ENCODE measurements around the gene TMC1. TPM values are rescaled to one million over a fixed set of nuclear protein-coding genes. Genes with fewer than 3 reads are reported as not detected.
"Not testable (repeated sequence)": the region's sequence is repeated elsewhere in the genome, so short reads cannot be mapped to it uniquely, and the experiment has no call there.

TMC1 gene
- total RNA-seq, 1 experiment from 2014 or later, result not detected

DNA sequence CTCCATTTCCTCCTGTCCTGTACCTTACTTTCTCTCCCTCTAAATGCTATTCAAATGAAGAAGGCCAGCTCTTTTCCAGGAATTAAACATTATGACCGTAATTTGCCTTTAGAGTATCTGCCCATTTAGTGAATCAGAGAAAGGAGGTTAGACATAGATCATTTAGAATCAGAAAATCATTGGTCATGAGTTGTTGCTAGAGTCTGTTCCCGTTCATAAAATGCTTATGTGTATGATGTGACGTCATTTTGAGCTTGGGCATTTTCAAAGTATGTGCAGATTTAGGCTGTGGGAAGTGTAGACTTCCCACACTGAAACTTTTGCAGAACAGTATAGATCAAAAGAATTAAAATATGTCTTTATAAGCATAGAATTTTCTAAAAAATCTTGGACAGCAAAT, 268.5 kb downstream of the TMC1 start:
- in situ Hi-C loops (cut with HindIII; ENCODE audit: low sequenced_read_pairs), result no loop called here
- no peak for DNase-seq (ENCODE audit: low spot score)

GRCh38 chr9:72790989-72791388, 269.6 kb downstream of the TMC1 start:
- no peak for DNase-seq (ENCODE audit: low spot score)
- in situ Hi-C loops (cut with HindIII; ENCODE audit: low sequenced_read_pairs), result no loop called here

GRCh38 chr9:72791436-72791835, 270.0 kb downstream of the TMC1 start:
- in situ Hi-C loops (cut with HindIII; ENCODE audit: low sequenced_read_pairs), result no loop called here
- no peak for DNase-seq (ENCODE audit: low spot score)

- no peak for DNase-seq (ENCODE audit: low spot score)
- in situ Hi-C loops (cut with HindIII; ENCODE audit: low sequenced_read_pairs), result no loop called here
Observed at GRCh38 chr9:72794946-72795345, 273.5 kb downstream of the TMC1 start.

GRCh38 chr9:72800328-72800994, 279.1 kb downstream of the TMC1 start:
- no peak for DNase-seq (ENCODE audit: low spot score)
- in situ Hi-C loops (cut with HindIII; ENCODE audit: low sequenced_read_pairs), result no loop called here

- in situ Hi-C loops (cut with HindIII; ENCODE audit: low sequenced_read_pairs), result no loop called here
Observed at GRCh38 chr9:72805238-72805637, 283.8 kb downstream of the TMC1 start.

GRCh38 chr9:72806313-72806809, 285.0 kb downstream of the TMC1 start:
- in situ Hi-C loops (cut with HindIII; ENCODE audit: low sequenced_read_pairs); DNase-seq (ENCODE audit: low spot score): not testable (repeated sequence)

More at GRCh38 chr9:72805238-72805637, 283.8 kb downstream of the TMC1 start:
- DNase-seq (ENCODE audit: low spot score), result no peak

DNA sequence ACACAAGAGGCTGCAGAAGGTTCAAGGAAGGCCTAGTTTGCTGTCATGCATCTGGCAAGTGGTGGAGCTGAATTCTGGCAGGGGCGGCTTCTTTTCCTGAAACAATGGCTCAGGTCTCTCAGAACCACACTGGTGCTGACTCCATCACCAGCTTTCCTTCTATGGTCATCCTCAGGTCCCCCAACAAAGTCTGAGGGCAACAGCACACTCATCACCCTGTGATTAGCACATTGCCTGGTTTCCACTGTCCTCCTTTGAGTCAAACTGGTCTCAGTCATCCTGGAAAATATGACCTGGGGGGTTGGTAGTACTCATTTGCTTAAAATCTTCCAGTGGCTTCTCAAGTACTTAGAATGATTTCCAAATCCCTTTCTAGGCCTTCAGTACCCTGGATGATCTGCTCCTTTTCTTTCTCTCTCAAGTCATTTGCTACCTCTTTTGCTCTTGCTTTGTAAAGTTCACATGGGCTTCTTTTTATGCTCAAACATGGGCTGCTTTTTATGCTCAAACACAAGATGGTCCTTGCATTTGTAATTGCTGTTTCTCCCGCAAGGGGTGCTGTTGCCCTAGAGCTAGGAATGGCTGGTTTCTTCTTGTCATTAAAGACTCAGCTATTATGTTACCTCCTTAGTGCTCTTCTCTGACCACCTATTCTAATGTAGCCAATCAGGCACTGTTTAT, 286.5 kb downstream of the TMC1 start:
- no peak for DNase-seq (ENCODE audit: low spot score)
- in situ Hi-C loops (cut with HindIII; ENCODE audit: low sequenced_read_pairs), result no loop called here

GRCh38 chr9:72808446-72808768, 287.0 kb downstream of the TMC1 start:
- in situ Hi-C loops (cut with HindIII; ENCODE audit: low sequenced_read_pairs), result no loop called here

DNA sequence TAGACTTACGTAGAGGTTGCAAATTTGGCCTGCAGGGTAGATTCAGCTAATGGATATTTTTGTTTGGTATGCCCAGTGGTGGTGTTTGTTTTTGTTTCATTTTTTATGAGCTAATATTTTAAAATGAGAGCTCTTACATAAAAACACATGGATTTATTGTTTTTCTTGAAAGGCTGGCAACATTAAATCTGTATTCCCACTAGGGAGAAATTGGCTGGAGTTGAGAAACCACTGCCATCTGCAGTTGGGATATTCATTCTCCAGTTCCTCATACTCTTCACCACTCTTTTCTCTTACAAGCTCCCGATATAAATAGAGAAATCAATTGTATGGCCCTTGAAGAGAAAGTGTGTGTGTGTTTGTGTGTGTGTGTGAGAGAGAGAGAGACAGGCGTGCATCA, 288.2 kb downstream of the TMC1 start:
- in situ Hi-C loops (cut with HindIII; ENCODE audit: low sequenced_read_pairs), result no loop called here
- no peak for DNase-seq (ENCODE audit: low spot score)

More at GRCh38 chr9:72808446-72808768, 287.0 kb downstream of the TMC1 start:
- DNase-seq (ENCODE audit: low spot score), result no peak

GRCh38 chr9:72812559-72813111, 291.2 kb downstream of the TMC1 start:
- in situ Hi-C loops (cut with HindIII; ENCODE audit: low sequenced_read_pairs), result no loop called here

GRCh38 chr9:72813544-72813943, 292.1 kb downstream of the TMC1 start:
- in situ Hi-C loops (cut with HindIII; ENCODE audit: low sequenced_read_pairs), result no loop called here
- DNase-seq (ENCODE audit: low spot score), result no peak

More at GRCh38 chr9:72812559-72813111, 291.2 kb downstream of the TMC1 start:
- DNase-seq (ENCODE audit: low spot score), result no peak

- no peak for DNase-seq (ENCODE audit: low spot score)
- in situ Hi-C loops (cut with HindIII; ENCODE audit: low sequenced_read_pairs), result no loop called here
Observed at GRCh38 chr9:72814083-72814597, 292.7 kb downstream of the TMC1 start.

GRCh38 chr9:72816666-72817065, 295.3 kb downstream of the TMC1 start:
- in situ Hi-C loops (cut with HindIII; ENCODE audit: low sequenced_read_pairs), result no loop called here
- no peak for DNase-seq (ENCODE audit: low spot score)

DNA sequence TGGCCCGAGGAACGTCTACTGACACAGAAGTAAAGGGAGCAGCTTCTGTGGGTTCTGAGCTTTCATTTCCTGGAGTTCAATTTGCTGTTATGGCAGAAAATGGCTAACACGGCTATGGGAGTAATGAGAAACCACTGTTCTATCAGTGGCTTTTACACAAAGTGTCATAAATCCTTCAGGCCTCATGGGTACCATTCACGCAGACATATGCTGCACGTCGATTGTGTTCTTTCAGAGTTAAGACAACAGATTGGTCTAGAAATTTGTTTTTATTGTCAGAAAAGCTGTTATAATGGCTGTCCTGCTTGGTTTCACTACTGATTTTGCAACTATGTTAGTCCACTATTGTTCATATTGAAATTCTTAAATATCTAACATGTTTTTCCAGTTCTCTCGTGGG, 296.0 kb downstream of the TMC1 start:
- in situ Hi-C loops (cut with HindIII; ENCODE audit: low sequenced_read_pairs), result no loop called here
- DNase-seq (ENCODE audit: low spot score), result no peak

GRCh38 chr9:72818385-72818784, 297.0 kb downstream of the TMC1 start:
- no peak for DNase-seq (ENCODE audit: low spot score)
- in situ Hi-C loops (cut with HindIII; ENCODE audit: low sequenced_read_pairs), result no loop called here

DNA sequence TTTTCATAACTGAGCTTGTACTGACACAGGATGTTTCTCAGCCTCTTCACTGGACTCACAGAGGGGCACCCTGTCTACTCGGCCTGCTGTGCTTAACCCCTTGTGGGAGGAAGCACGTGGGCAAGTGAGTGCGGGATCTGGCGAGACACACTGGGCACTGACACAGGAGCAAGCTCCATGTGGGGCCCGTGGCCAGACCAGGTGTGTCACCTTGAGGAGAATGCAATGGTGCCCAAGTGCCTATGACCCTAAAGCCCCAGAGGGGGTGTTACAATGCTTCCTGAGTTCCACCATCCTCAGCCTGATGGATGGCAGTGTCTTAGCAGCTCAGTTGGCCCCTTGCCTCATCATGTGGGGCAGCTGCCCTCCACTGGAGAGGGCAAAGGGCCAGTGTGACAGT, 302.6 kb downstream of the TMC1 start:
- DNase-seq (ENCODE audit: low spot score), result no peak
- in situ Hi-C loops (cut with HindIII; ENCODE audit: low sequenced_read_pairs), result no loop called here

- no peak for DNase-seq (ENCODE audit: low spot score)
- in situ Hi-C loops (cut with HindIII; ENCODE audit: low sequenced_read_pairs), result no loop called here
Observed at GRCh38 chr9:72826996-72827949, 305.9 kb downstream of the TMC1 start.

All from G401 (cell line).